CD4-positive, alpha-beta memory T cell (primary cell): ENCODE measurements around the gene RNF41. TPM values are rescaled to one million over a fixed set of nuclear protein-coding genes. Genes with fewer than 3 reads are reported as not detected.
A peak's percentile ranks its signal among the peaks of the same experiment; 100 is the strongest.
"Not testable (repeated sequence)": the region's sequence is repeated elsewhere in the genome, so short reads cannot be mapped to it uniquely, and the experiment has no call there.

ENCODE experiments used
- CTCF ChIA-PET: fragments of 350-600 bp; sonication (Branson Sonifier 250); formaldehyde crosslinking; loops from one replicate; lab custom pipeline; 2021; ENCODE audit warnings: inconsistent platforms; ENCODE audit not compliant: partially characterized antibody; lab: Charles Lee
- POLR2A ChIA-PET: fragments of 350-600 bp; sonication (Branson Sonifier 250); formaldehyde crosslinking; loops from one replicate; lab custom pipeline; 2021; ENCODE audit not compliant: partially characterized antibody; lab: Charles Lee
- DNase-seq, 5 donors: peaks; one replicate each; pipeline versions ENCODE4 v3.0.0 to v3.0.0-alpha.2; 2020 to 2022; ENCODE audit warnings: mixed read lengths in 1 of 5
- H3K27ac ChIP-seq: one replicate; pipeline ENCODE4 v1.7.0; 2013; ENCODE audit warnings: low read depth, low read length
- H3K27me3 ChIP-seq: 2 replicates; pipeline ENCODE4 v1.7.0; 2013; ENCODE audit warnings: mild to moderate bottlenecking, low read length, moderate library complexity; ENCODE audit not compliant: insufficient read depth
- H3K36me3 ChIP-seq: 2 replicates; pipeline ENCODE4 v1.7.0; 2013; ENCODE audit warnings: mild to moderate bottlenecking, low read length, moderate library complexity; ENCODE audit not compliant: insufficient read depth
- H3K4me1 ChIP-seq: 2 replicates; pipeline ENCODE4 v1.7.0; 2013; ENCODE audit warnings: mild to moderate bottlenecking, low read length, moderate library complexity; ENCODE audit not compliant: insufficient read depth
- H3K4me3 ChIP-seq, 2 donors: one replicate each; pipeline ENCODE4 v1.7.0; 2013; ENCODE audit warnings: low read length in 2 of 2, mild to moderate bottlenecking in 1 of 2
- H3K9me3 ChIP-seq, 2 donors: one replicate each; pipeline ENCODE4 v1.7.0; 2013; ENCODE audit warnings: low read length in 2 of 2, control low read depth in 1 of 2; ENCODE audit not compliant: control insufficient read depth in 1 of 2
- H3K27ac Mint-ChIP-seq, 7 donors: one replicate each; pipeline ENCODE4 v1.8.0; 2020 to 2021; ENCODE audit warnings: mixed read lengths in 7 of 7, mild to moderate bottlenecking in 6 of 7, inconsistent platforms in 3 of 7, moderate library complexity in 3 of 7
- H3K27me3 Mint-ChIP-seq, 2 donors: one replicate each; pipeline ENCODE4 v1.8.0; 2020 to 2021; ENCODE audit warnings: mixed read lengths in 2 of 2
- H3K36me3 Mint-ChIP-seq, 2 donors: one replicate each; pipeline ENCODE4 v1.8.0; 2020 to 2021; ENCODE audit warnings: mixed read lengths in 2 of 2, inconsistent platforms in 1 of 2, mild to moderate bottlenecking in 1 of 2
- H3K4me1 Mint-ChIP-seq, 4 donors: one replicate each; pipeline ENCODE4 v1.8.0; 2020 to 2021; ENCODE audit warnings: mixed read lengths in 4 of 4, mild to moderate bottlenecking in 1 of 4
- H3K4me3 Mint-ChIP-seq, 8 donors: one replicate each; pipeline ENCODE4 v1.8.0; 2020 to 2021; ENCODE audit warnings: mixed read lengths in 8 of 8, mild to moderate bottlenecking in 7 of 8, moderate library complexity in 6 of 8, inconsistent platforms in 3 of 8
- H3K9me3 Mint-ChIP-seq, 8 donors: one replicate each; pipeline ENCODE4 v1.8.0; 2020 to 2021; ENCODE audit warnings: mixed read lengths in 8 of 8, mild to moderate bottlenecking in 5 of 8, inconsistent platforms in 3 of 8, moderate library complexity in 1 of 8
- intact Hi-C: fragments of 100-400 bp; cut with micrococcal nuclease; formaldehyde crosslinking; loops from one replicate; pipeline ENCODE4 v1.15.1; 2023
- polyA plus RNA-seq, 2 donors: library from polyadenylated mRNA; unstranded; fragments of 300-500 nt; fragmentation: Illumina TruSeq; gene quantifications; one replicate each; pipeline ENCODE4 v1.2.3, GENCODE V29; 2021
- total RNA-seq, 2 experiments: library from RNA; stranded (reverse); gene quantifications; one replicate each; pipeline ENCODE4 v1.2.3, GENCODE V29; 2021

RNF41 gene
- total and polyA plus RNA-seq, 4 experiments from 2014 or later, result 33.2 to 46.7 (median 41.5) TPM

- ChIA-PET CTCF (interaction anchor here (0.6 to 1.3 kb wide), 2 partner anchors 24 to 194 kb away, joined by 3 read pairs; no protein-coding TSS in a partner anchor), POLR2A (interaction anchor here (0.9 to 1.4 kb wide), 3 partner anchors 8 to 80 kb away, joined by 3 to 6 read pairs (median 4); partner anchors contain the start of genes RNF41, SMARCC2 and ZC3H10)
- H3K4me3 Mint-ChIP-seq, result no peak overlapping the region
- intact Hi-C loops, result no loop called here
- Histone ChIP-seq H3K27me3 (no peaks in the 10 kb centered on the region), H3K4me3 (no peak overlapping the region), H3K9me3 (no peaks in the 10 kb centered on the region), H3K27ac (no peak overlapping the region), H3K36me3 (no peaks in the 10 kb centered on the region), H3K4me1 (no peaks in the 10 kb centered on the region)
- peak overlapping the region in 2 of 7 donors; percentile 70 to 77 for H3K27ac Mint-ChIP-seq
- no peaks in the 10 kb centered on the region for H3K36me3 Mint-ChIP-seq
- peaks cover 4 to 8% (median 6%) of the 10 kb centered on the region in 4 donors for H3K4me1 Mint-ChIP-seq
- DNase-seq, result no peak
- H3K9me3 Mint-ChIP-seq, result no peaks in the 10 kb centered on the region
- no peaks in the 10 kb centered on the region for H3K27me3 Mint-ChIP-seq
These were observed 23.6 kb downstream of the RNF41 start for GRCh38 chr12:56197921-56198635.

DNA sequence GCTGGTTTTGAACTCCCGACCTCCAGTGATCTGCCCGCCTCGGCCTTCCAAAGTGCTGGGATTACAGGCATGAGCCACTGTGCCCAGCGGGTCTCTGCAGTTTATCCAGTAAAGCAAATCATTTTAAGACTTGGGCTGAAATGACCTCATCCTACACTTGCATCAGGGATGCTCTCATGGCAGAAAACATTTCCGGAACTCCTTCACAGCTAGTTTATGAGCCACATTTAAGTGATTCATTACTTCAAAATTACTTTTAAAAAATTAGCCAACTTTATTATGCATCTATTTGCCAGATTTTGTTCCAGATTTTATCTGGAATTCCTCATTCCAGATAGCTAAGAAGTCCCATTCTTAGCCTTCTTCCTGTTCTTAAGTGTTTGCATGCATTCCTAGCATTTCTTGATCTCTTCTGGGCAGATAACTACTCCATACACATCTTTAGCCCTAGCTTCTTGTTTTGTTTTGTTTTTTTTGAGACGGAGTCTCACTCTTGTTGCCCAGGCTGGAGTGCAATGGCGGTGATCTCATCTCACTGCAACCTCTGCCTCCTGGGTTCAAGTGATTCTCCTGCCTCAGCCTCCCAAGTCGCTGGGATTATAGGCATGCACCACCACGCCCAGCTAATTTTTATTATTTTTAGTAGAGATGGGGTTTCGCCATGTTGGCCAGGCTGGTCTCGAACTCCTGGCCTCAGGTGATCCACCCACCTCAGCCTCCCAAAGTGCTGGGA, 24.7 kb downstream of the RNF41 start:
- H3K9me3 Mint-ChIP-seq, H3K27ac Mint-ChIP-seq, H3K27me3 Mint-ChIP-seq, H3K4me3 ChIP-seq, H3K9me3 ChIP-seq, H3K4me3 Mint-ChIP-seq, H3K27ac ChIP-seq, H3K4me1 ChIP-seq, H3K36me3 ChIP-seq, H3K36me3 Mint-ChIP-seq, DNase-seq, intact Hi-C loops, H3K27me3 ChIP-seq: not testable (repeated sequence)
- ChIA-PET CTCF (interaction anchor here (0.6 to 1.3 kb wide), 3 partner anchors 11 to 135 kb away, joined by 3 read pairs; no protein-coding TSS in a partner anchor), POLR2A (interaction anchor here (1.0 to 1.3 kb wide), 3 partner anchors 25 to 61 kb away, joined by 3 to 4 read pairs (median 3); partner anchors contain the start of genes ANKRD52 and RNF41)
- H3K4me1 Mint-ChIP-seq, result peaks cover 8 to 12% (median 11%) of the 10 kb centered on the region in 4 donors

GRCh38 chr12:56193025-56193578, 28.6 kb downstream of the RNF41 start:
- Mint-ChIP-seq H3K27me3 (peaks cover 0 to 2% of the 10 kb centered on the region in 2 donors), H3K27ac (peak overlapping the region; percentile 42 to 89 (median 60)), H3K36me3 (peaks cover 0 to 20% of the 10 kb centered on the region in 2 donors), H3K4me3 (peak overlapping the region in 5 of 8 donors; percentile 8 to 83 (median 20)), H3K4me1 (peaks cover 16 to 38% (median 26%) of the 10 kb centered on the region in 4 donors), H3K9me3 (peaks cover 0 to 3% (median 0%) of the 10 kb centered on the region in 8 donors)
- intact Hi-C loops, result loop anchor here (1.0 kb wide), 4 partner anchors 31 to 271 kb away; partner anchors contain the start of genes ANKRD52, CS and NABP2
- H3K4me1 ChIP-seq, result peaks cover 9% of the 10 kb centered on the region
- no peak overlapping the region for H3K27ac ChIP-seq
- ChIA-PET CTCF (interaction anchor here (0.6 to 6.4 kb wide), 9 partner anchors 9 to 271 kb away, joined by 3 to 264 read pairs (median 8); partner anchors contain the start of genes ESYT1, MYL6B, RNF41 and RPL41), POLR2A (interaction anchor here (4.9 to 6.2 kb wide), 3 partner anchors 29 to 74 kb away, joined by 94 to 245 read pairs (median 218); partner anchors contain the start of genes ESYT1, RNF41, RPL41 and ZC3H10)
- no peaks in the 10 kb centered on the region for H3K9me3 ChIP-seq
- H3K27me3 ChIP-seq, result no peaks in the 10 kb centered on the region
- DNase-seq, result peak; percentile 71 to 80 (median 77)
- no peak overlapping the region for H3K4me3 ChIP-seq
- no peaks in the 10 kb centered on the region for H3K36me3 ChIP-seq

DNA sequence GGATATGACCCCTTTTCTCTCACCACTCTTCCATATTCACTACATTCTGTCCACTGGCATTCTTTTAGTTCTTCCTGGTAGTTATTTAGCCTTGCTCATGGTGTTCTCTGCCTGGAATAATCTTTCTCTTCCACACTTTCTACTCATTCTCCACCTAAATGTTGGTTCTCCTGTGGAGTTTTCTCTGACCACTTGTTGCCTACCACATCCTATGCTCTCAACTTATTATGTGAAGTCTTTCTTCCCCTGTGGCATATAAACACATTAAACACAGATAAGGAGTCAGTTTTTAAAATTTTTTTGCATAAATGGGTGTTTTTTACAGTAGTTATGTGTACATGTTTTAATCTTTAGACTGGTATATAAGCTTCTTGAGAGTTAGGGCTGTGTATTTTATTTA, 29.1 kb downstream of the RNF41 start:
- DNase-seq, result no peak
- Mint-ChIP-seq H3K27me3 (peaks cover 0 to 2% of the 10 kb centered on the region in 2 donors), H3K4me3 (peak overlapping the region in 5 of 8 donors; percentile 8 to 83 (median 67)), H3K4me1 (peaks cover 22 to 43% (median 32%) of the 10 kb centered on the region in 4 donors), H3K27ac (peak overlapping the region in 6 of 7 donors; percentile 42 to 89 (median 57)), H3K36me3 (peaks cover 0 to 25% of the 10 kb centered on the region in 2 donors), H3K9me3 (peaks cover 0 to 3% (median 0%) of the 10 kb centered on the region in 8 donors)
- POLR2A ChIA-PET, result interaction anchor here (4.9 to 6.2 kb wide), 3 partner anchors 29 to 74 kb away, joined by 94 to 245 read pairs (median 218); partner anchors contain the start of genes ESYT1, RNF41, RPL41 and ZC3H10
- H3K4me3 ChIP-seq, result no peak overlapping the region
- H3K36me3 ChIP-seq, result no peaks in the 10 kb centered on the region
- H3K27me3 ChIP-seq, result no peaks in the 10 kb centered on the region
- no peak overlapping the region for H3K27ac ChIP-seq
- CTCF ChIA-PET, result interaction anchor here (0.6 to 6.4 kb wide), 11 partner anchors 9 to 271 kb away, joined by 3 to 264 read pairs (median 4); partner anchors contain the start of genes ESYT1, MYL6B, RNF41 and RPL41
- H3K9me3 ChIP-seq, result no peaks in the 10 kb centered on the region
- intact Hi-C loops, result no loop called here
- peaks cover 14% of the 10 kb centered on the region for H3K4me1 ChIP-seq

- H3K9me3 ChIP-seq, result no peaks in the 10 kb centered on the region
- DNase-seq, result no peak
- peak overlapping the region; percentile 97 to 100 (median 98) for H3K27ac Mint-ChIP-seq
- H3K27me3 ChIP-seq, result no peaks in the 10 kb centered on the region
- peak overlapping the region; percentile 91 for H3K27ac ChIP-seq
- ChIA-PET CTCF (interaction anchor here (0.7 to 6.4 kb wide), 13 partner anchors 14 to 452 kb away, joined by 3 to 264 read pairs (median 7); partner anchors contain the start of genes CNPY2, ESYT1, MYL6 and RNF41), POLR2A (interaction anchor here (0.9 to 6.2 kb wide), 6 partner anchors 31 to 76 kb away, joined by 3 to 245 read pairs (median 56); partner anchors contain the start of genes ANKRD52, COQ10A, ESYT1 and RNF41)
- peaks cover 11% of the 10 kb centered on the region for H3K36me3 ChIP-seq
- H3K4me3 ChIP-seq, result peak overlapping the region in 1 of 2 donors; percentile 87
- peaks cover 3 to 38% of the 10 kb centered on the region in 2 donors for H3K36me3 Mint-ChIP-seq
- peaks cover 24% of the 10 kb centered on the region for H3K4me1 ChIP-seq
- H3K9me3 Mint-ChIP-seq, result peaks cover 0 to 3% (median 0%) of the 10 kb centered on the region in 8 donors
- peaks cover 0 to 2% of the 10 kb centered on the region in 2 donors for H3K27me3 Mint-ChIP-seq
- peak overlapping the region; percentile 94 to 98 (median 96) for H3K4me3 Mint-ChIP-seq
- intact Hi-C loops, result no loop called here
- peaks cover 27 to 51% (median 42%) of the 10 kb centered on the region in 4 donors for H3K4me1 Mint-ChIP-seq
These were observed 31.0 kb downstream of the RNF41 start for GRCh38 chr12:56190695-56191155.
